Posterior cingulate gyrus (tissue), 11 donors: Measurements from ENCODE around the gene FOXO3.
A peak's percentile ranks its signal among the peaks of the same experiment; 100 is the strongest.

Source experiments
- DNase-seq, 10 donors: peaks; one replicate each; pipeline versions ENCODE4 v3.0.0 to v3.0.0-alpha.2; 2020 to 2021; ENCODE audit warnings: mixed read lengths in 3 of 10
- intact Hi-C: fragments of 100-400 bp; cut with DNase I; formaldehyde crosslinking; loops from one replicate; pipeline ENCODE4 v1.15.1; 2023

The FOXO3 gene

DNA sequence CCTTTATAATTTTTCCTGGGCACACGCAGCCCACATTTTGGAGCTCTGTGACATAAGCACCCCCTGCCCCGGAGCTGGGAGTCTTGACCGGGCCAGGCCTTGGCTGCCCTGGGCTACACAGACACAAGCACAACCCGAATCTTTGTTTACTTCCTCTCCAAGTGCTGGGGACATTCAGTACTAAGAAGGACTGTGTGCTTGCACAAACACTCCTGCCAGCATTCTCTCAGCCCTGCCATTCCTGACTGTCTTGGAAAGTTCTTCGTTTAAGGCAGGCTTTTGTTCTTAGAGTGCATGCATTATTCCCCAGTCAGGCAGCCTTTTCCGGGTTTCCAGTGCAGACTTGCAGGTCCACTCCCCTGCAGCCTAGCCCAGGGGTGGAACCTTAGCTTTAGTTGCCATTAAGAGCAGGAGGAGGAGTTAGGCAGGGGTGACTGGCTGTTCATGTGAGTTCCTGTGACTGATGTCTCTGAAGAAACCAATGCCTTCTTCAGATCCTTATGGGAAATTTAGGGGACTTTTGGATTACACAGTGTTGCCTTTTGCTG lies 28.6 kb downstream of the FOXO3 start:
- intact Hi-C loops = no loop called here
- DNase-seq = peak; percentile 19 to 88 (median 46)

DNA sequence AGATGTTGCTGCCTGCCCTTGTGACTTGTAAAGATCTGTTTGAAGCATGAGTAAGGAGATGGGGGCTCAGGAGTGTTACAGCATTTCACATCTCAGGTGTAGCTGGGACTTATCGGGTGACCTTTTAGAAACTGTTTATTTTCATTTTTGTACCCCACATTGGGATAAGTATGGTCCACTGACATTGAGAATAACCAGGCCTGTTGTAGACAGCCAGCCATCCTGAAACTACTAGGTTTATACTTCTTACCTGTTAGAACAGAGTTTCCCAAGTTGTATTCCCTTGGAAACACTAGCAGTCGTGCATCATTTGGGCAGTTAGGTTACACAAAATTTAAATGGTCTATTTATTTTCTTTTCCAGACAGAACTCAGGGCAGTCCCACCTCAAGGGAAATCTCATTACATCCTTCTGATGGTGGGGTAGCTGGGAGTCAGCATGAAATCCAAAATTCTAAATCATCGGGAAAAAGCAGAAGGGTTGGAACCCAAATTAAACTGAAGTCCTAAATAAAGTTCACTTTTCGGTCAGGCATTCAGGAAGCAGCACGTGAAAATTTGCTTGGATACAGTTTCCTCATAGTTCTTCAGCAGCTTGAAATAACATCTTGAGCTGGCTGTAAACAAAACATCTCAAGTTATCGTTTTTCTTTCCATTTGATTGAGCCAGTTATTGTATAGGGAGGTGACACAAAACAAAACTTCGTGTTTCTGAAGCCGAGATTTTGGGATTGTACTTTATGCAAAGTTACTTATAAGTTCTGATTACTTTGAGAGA lies 30.5 kb downstream of the FOXO3 start:
- DNase-seq = no peak
- intact Hi-C loops = no loop called here

DNA sequence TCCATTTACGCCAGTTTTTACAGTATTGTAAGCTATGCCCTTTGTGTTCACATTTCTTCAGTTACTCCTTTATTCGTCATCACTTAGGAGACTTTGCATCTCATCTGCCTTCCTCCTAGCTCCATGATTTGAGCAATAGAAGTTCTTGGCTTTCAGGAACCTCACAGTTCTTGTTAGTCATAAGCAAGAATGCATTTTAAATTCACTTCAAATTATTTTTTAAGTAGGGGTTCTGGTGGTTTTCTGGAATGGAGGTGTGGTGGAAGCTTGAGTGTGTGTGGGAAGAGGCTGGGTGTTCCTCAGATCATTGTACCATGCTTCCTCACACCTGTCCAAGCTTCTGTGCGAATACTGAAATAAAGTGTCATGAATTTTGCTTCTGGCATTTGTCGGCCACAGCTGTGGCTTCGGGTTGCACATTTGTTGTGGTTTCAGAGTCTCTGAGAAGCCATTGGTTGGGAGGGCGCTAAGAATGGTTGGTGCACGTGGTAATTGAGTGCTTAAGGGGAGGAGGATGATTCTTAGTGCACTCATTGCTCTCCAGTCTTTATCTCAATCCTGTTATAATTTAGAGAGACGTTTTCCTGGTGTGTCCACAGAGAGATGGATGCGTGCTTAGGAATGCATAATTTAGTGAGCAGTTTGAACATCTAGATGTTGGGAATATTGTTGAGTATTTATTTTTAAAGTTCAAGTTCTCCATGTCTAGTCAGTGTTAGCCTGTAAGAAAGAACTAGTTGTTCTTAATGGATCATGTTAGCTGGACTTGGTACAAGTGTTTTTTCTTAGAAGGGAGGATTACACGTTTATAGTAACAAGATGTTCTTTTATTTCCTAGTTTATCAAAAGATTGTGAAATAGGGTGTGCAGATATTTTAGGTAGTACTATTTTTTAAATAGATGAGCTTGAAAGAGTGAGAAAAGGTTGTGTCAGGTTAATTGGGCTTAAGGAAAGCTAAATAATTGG lies 31.9 kb downstream of the FOXO3 start:
- intact Hi-C loops = no loop called here
- DNase-seq = peak in 1 of 10 donors; percentile 33

- DNase-seq = no peak
- intact Hi-C loops = no loop called here
Measured at GRCh38 chr6:108594151-108594550, 33.4 kb downstream of the FOXO3 start.

DNA sequence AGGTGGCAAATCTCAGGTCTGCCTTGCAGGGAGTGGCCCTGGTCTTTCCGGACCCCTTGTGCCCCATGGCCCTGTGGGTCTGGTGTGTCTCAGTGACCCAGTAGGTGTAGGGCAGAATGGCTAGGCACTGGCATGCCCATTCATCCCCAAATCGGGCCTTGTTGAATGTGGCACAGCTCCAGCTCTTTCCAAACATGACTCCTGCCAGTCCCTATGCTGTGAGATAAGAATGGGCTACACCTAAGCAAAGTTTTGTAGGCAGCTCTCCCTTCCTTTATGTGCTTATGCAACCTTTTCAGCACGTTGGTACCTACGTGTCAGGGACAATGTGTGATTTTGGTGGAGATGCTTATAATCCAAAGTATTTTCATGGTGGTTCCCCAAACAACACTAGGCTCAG lies 33.9 kb downstream of the FOXO3 start:
- no peak for DNase-seq
- intact Hi-C loops = no loop called here

DNA sequence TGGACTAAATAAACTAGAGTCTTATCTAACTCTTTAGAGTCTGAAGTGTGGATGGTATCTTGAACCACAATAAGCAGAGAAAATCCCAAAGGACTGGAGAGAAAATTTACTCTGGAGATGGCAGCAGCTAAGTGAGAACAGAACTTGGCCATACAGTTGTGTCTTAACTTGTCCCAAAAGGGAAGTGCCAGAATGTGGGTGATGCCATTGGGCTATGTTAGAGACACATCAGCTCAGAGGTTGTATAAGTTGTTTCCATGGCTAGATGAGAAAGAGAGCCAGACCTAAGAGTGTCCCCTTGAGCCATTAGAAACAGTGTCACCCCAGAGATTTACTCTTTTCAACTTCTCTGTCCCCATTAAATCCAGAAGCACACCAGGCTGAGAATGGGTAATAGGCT lies 36.2 kb downstream of the FOXO3 start:
- no peak for DNase-seq

DNA sequence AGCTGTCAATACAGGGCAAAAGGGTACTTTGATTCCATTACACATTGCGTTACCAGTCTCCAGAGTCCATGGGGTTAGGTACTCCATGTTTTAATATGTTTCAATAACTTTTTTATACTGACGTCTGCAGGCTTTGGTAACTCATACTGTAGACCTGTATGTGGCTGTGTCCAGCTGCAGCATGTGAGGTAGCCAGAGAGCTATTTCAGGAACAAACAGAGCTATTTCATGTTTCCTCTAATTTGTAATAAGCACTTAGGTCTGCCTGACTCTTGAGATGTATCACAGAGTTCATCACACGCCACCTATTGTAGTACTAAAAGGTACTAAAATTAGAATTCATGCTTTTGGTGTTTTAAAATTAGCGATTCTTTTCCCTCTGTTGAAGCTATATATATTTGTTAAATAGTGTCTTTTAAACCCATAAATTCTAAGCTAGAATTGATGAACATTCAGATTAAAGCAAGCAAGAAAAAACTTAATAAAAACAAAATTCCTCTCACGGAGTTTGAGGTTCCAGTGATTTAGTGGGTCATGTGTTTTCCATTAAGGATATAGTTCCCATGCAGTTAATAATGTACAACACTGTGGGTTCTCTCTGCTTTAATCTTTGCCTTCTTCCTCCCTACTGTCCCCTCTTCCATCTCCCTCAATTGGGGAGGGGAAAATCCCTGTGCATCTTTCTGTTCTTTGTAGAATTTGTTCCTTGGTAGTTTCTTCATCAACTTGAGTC lies 37.0 kb downstream of the FOXO3 start:
- intact Hi-C loops = no loop called here

More for the DNA sequence above, 36.2 kb downstream of the FOXO3 start:
- intact Hi-C loops = no loop called here

DNA sequence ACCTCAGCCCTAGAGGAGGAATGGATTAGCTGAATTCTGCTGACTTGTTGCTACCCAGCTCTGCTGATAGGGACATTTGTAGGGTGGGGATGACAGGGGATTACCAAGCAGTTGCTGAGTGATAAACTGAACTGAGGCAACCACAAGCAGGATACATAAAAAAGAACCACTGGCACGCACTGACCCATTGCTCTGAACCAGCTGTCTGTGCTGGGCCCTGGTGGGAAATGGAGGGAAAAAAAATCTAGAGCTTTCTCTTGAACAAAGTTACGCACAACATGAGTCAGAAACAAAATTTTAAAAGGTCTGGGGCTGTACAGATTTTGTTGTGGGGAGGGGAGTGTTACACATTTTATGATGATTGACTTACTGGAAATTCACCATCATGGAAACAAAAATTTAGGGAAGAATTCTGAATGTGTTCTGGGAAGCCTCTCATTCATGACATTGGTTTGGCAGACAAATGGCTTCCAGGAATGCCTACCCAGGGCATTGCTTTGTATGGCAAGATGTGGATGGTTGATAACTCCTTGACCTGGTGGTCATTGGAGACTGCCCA lies 37.7 kb downstream of the FOXO3 start:
- intact Hi-C loops = no loop called here
- no peak for DNase-seq

More for the DNA sequence above, 37.0 kb downstream of the FOXO3 start:
- DNase-seq = no peak

GRCh38 chr6:108604156-108604555 lies 43.4 kb downstream of the FOXO3 start:
- intact Hi-C loops = no loop called here
- no peak for DNase-seq

DNA sequence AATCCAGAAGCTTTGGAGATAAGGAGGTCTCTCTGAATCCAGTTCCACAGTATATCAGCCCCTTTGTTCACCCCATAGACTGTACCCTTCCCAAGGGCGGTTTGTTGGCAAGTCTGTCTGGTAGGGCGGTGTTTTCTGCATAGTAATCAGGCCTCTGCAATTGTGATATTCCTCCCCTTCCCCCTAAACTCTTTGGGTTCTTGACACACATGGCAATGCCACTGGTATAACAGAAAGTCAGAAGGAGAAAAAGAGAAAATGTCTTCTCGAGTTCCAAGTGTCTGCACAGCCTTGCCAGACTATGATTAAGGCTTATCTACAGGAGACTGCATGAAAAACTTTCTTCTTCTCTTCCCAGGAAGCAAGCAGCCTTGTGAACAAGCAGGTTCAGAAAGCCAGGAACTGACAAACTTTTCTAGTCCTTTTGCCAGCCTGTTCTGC lies 45.6 kb downstream of the FOXO3 start:
- intact Hi-C loops = no loop called here
- no peak for DNase-seq

GRCh38 chr6:108608453-108609275 lies 47.9 kb downstream of the FOXO3 start:
- DNase-seq = no peak
- intact Hi-C loops = no loop called here

DNA sequence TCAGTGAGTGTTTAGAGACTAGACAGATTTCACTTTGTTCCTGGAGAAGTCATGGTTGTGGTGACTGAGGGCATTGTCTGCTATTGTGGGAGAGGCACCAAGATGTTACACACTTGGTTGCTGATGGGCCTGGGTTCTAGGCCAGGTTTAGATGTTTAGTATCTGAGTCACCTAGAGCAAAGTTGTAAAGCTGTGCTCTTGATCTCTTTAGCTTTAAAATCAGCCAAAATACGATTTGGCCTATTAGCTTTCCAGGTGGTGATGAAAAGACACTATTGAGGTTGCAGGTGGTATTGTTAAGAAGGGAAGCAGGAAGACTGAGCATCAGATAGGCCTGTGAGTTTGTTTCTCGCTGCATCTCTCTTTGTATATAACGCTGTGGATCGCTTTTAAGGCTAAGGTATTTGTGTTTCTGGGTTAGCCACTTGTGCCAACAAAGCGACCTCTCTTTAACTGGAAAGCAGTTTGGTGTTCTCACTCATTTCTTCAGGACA lies 48.6 kb downstream of the FOXO3 start:
- intact Hi-C loops = no loop called here
- DNase-seq = no peak

DNA sequence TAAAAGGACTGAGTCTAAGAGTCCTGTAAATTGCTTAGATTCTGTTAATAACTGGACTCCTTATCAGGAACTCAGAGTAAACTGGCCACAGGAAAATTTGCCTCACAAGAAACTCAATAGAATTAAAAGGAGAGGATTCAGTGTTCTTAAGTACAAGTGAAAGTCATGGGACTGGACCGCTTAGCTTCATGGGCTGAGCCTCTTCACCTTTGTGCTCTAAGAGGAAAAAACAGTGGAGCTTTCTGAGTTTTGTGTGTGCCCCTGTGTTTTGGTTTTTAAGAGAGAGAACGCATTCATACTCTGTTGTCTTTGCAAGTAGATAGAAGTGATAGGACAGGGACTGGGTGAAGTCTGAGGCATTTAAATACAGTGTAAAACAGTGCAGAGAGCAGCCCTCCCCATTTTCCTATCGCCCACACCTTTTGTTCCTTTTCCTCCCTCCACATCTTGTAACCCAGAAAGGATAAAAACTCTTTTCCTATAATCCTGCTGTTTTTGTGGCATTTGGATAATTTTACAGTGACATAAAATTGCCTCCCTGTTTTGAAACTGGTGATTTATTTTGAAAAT lies 49.6 kb downstream of the FOXO3 start:
- intact Hi-C loops = no loop called here
- DNase-seq = no peak

DNA sequence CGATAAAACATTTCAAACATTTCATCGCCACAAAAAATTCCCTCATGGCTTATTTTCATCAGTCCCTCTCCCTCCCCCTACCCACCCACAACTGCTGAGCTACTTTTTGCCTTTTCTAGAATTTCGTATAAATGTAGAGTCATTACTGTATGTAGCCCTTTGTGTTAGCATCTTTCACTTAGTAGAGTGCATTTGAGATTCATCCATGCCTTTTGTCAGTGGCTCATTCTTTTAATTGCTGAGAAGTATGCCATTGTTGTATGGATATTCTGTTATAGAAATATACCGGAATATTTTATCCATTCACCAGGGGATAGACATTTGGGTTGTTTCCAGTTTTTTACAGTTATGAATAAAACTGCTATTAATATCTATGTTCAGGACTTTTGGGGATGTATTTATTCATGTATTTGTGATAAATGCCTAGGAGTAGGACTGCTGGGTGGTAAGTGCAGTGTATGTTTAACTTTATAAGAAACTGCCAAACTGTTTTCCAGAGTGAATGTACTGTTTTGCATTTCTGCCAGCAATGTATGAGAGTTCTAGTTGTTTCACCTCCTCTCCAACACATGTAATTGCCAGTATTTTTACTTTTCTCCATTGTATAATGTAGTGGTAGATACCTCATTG lies 50.4 kb downstream of the FOXO3 start:
- intact Hi-C loops = no loop called here

DNA sequence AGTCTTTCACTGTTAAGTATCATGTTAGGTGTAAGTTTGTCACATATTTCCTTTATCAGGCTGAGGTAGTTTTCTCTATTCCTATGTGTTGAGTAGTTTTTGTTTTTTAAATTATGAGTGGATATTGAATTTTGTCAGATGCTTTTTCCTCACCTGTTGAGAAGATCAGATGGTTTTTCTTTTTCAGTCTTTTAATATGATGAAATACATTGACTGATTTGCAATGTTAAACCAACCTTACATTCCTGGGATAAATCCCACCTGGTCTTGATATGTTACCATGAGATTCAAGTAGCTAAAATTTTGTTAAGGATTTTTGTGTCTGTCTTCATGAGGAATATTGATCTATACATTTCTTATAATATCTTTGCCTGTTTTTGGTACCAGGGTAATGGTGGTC lies 52.1 kb downstream of the FOXO3 start:
- intact Hi-C loops = no loop called here
- DNase-seq = no peak

More for the DNA sequence above, 50.4 kb downstream of the FOXO3 start:
- DNase-seq = no peak

- DNase-seq = no peak
- intact Hi-C loops = no loop called here
Measured at GRCh38 chr6:108616544-108616943, 55.8 kb downstream of the FOXO3 start.

DNA sequence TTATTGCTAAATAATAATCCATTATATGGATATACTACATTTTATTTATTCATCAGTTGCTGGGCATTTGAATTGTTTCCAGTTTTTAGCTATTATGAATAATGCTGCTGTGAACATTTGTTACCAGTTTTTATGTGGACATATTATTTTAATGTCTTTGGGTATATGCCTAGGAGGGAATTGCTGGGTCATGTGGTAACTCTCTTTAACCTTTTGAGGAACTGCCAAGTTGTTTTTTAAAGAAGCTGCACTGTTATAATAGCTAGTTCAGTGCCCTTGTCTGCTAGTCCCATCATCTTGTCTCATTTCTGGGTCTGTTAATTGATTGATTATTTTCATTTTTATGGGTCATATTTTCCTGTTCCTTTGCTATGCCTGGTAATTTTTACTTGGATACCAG lies 56.3 kb downstream of the FOXO3 start:
- intact Hi-C loops = no loop called here
- DNase-seq = no peak

- intact Hi-C loops = no loop called here
- no peak for DNase-seq
Measured at GRCh38 chr6:108618623-108619152, 58.0 kb downstream of the FOXO3 start.
